ENCODE data around the gene PNMA6E.
"Not testable (repeated sequence)": the region's sequence is repeated elsewhere in the genome, so short reads cannot be mapped to it uniquely, and the experiment has no call there.

Gene PNMA6E

GRCh38 chrX:153387987-153388721 is 13.0 kb downstream of the PNMA6E start:
- DNase-seq (ENCODE audit: extremely low read depth in 1 of 2, low read depth in 1 of 2): no peak

GRCh38 chrX:153387345-153387744 is 13.8 kb downstream of the PNMA6E start:
- DNase-seq (ENCODE audit: extremely low read depth in 1 of 2, low read depth in 1 of 2): no peak

GRCh38 chrX:153386097-153386496 is 15.1 kb downstream of the PNMA6E start:
- DNase-seq (ENCODE audit: extremely low read depth in 1 of 2, low read depth in 1 of 2): no peak

DNA sequence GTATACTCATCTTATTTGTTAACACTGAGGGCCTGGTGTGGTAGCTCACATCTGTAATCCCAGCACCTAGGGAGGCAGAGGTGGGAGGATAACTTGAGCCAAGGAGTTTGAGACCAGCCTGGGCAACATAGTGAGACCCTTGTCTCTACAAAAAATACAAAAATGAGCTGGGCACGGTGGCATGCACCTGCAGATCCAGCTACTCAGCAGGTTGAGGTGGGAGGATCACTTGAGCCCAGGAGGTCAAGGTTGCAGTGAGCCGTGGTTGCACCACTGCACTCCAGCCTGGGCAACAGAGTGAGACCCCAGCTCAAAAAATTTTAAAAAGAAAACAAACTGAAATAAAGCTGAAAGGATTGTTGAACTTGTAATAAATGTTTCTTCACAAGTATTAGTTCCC is 16.2 kb downstream of the PNMA6E start:
- not testable (repeated sequence) for DNase-seq (ENCODE audit: extremely low read depth in 1 of 2, low read depth in 1 of 2)

DNA sequence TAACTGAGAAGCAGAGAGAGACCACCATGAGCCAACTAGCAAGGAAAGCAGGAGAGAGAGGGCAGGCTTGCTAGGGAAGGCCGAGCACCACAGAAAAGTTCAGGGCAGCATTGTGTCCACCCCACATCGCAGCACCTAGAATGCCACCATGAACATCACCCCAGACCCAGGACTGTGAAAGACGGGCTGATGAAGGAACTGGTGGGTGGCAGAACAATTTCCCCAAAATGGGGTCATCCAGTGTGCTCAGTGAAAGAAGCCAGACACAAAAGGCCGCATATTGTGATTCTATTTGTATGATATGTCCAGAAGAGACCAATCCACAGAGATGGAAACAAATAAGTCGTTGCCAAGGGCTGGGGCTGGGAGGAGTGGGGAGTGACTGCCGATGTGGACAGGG is 16.8 kb downstream of the PNMA6E start:
- no peak for DNase-seq (ENCODE audit: extremely low read depth in 1 of 2, low read depth in 1 of 2)

DNA sequence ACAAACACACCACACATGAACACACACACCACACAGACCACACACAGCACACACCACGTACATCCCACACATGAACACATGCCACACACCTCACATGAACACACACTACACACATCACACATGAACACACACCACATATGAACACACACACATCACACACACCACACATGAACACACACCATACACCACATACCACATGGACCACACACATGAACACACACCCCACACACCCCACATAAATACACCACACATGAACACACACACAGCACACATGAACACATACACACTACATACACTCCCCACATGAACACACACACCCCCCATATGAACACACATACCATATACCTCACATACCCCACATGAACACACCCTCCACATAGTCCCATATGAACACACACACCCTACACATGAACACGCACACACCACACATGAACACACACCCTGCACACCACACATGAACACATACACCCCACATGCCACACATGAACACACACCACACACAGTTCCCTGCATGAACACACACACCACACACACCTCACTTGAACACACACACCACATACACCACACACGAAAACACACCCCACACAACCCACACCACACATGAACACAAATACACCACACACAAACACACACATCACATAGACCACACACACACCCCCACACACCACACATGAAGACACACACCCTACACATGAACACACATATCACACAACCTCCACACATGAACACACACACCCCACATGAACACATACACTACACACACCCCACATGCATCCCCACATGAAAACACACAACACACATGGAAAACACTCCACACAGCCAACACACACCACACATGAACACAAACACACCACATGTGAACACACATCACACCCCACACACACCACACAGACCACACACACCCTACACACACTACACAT is 18.3 kb downstream of the PNMA6E start:
- no peak for DNase-seq (ENCODE audit: extremely low read depth in 1 of 2, low read depth in 1 of 2)

DNA sequence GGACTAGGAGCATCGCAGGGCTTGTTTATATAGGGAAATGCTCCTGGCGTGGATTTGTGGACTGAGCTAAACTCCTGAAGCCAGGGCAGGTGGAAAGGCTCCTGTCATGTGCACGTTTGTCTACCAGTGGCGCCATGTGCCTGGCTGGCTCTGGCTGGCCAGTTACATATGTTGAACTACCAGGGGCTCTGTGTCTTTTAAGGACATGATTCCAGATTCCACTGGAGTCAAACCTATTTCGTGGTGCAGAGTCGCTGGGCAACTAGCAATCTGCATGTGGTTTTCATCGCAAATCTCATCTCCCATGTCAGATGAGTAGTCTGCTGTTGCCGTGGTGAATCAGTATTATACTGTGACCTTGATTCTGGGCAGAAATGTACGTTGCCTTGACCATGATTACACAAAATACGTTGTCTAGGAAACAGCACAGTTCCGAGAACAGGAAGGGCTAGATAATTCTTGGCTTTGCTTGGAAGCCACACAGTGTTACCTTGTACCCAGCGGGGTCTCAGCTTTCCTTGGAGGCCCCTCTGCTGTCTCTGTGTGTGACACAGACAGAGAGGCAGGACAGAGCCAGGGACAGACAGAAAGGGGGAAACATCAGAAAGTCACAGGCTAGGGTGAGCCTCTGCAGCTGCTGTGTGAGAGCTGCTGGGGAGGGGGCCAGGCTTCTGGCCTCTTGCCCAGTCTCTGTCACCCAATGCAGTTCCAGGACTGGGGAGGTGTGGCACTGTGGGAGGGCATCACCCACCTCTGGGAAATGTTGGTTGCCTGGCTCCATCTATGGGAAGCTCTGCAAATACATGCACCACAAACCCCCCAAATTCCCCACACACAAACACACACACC is 19.2 kb downstream of the PNMA6E start:
- DNase-seq (ENCODE audit: extremely low read depth in 1 of 2, low read depth in 1 of 2): no peak

- no peak for DNase-seq (ENCODE audit: extremely low read depth in 1 of 2, low read depth in 1 of 2)
These were observed 20.5 kb downstream of the PNMA6E start for GRCh38 chrX:153380691-153381090.

GRCh38 chrX:153379971-153380581 is 21.1 kb downstream of the PNMA6E start:
- no peak for DNase-seq (ENCODE audit: extremely low read depth in 1 of 2, low read depth in 1 of 2)

GRCh38 chrX:153379508-153379907 is 21.6 kb downstream of the PNMA6E start:
- DNase-seq (ENCODE audit: extremely low read depth in 1 of 2, low read depth in 1 of 2): no peak

GRCh38 chrX:153378607-153379006 is 22.5 kb downstream of the PNMA6E start:
- no peak for DNase-seq (ENCODE audit: extremely low read depth in 1 of 2, low read depth in 1 of 2)

- no peak for DNase-seq (ENCODE audit: extremely low read depth in 1 of 2, low read depth in 1 of 2)
These were observed 23.4 kb downstream of the PNMA6E start for GRCh38 chrX:153377727-153378126.

DNA sequence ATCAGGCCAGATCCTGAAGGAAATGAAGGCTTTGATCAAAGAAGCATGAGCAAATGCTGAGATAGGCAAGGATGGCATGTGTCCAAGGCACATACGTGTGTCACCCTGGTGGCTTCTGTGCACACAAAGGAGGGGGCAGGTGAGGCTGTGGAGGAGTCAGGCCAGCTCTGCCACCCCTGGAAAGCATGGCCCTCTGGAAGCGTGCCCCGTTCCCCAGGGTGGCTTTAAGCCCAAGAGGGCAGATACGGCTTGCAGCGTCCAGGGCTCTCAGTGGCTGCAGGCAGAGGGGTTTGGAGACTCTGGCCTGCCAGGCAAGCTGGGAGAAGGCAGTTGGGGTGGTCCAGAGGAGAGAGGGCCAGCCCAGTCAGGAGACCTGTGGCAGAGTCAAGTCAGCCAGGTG is 25.6 kb downstream of the PNMA6E start:
- no peak for DNase-seq (ENCODE audit: extremely low read depth in 1 of 2, low read depth in 1 of 2)

DNA sequence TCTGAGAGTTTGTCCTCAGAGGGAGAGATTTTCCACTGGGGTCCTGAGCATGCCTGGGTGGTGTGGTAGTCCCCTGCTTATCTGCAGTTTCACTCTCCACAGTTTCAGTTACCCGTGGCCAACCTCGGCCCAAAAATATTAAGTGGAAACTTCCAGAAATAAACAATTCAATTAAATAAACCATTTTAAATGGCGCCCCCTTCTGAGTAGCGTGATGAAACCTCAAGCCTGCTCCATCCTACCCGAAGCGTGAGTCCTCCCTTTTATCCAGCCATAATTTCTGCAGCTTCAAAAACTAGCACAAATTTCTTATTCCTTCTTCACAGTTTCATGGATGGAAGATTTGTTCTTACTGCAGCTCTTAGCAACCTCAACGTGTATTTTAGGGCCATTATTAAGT is 26.7 kb downstream of the PNMA6E start:
- DNase-seq (ENCODE audit: extremely low read depth in 1 of 2, low read depth in 1 of 2): no peak

DNA sequence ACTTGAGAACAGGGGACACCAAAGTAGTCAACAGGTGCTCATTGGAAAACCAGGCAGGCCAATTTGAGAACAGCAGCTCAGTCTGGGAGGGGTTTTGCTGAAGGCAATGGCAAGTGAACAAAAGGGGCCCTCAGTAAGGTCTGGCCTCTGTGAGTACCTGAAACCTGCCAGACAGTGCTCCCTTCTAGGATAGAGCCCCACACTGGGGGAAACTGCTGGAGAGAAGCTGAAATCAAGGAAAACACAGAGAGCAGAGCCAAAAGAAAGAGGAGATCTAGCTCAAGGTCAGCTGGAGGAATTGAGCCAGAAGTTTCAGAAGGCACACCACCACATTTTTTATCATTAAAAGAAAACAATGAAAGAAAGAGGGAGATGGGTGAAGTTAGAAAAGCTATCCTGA is 28.2 kb downstream of the PNMA6E start:
- DNase-seq (ENCODE audit: extremely low read depth in 1 of 2, low read depth in 1 of 2): no peak

- no peak for DNase-seq (ENCODE audit: extremely low read depth in 1 of 2, low read depth in 1 of 2)
These were observed 29.9 kb downstream of the PNMA6E start for GRCh38 chrX:153371256-153371655.

- no peak for DNase-seq (ENCODE audit: extremely low read depth in 1 of 2, low read depth in 1 of 2)
These were observed 30.7 kb downstream of the PNMA6E start for GRCh38 chrX:153370293-153371055.

DNA sequence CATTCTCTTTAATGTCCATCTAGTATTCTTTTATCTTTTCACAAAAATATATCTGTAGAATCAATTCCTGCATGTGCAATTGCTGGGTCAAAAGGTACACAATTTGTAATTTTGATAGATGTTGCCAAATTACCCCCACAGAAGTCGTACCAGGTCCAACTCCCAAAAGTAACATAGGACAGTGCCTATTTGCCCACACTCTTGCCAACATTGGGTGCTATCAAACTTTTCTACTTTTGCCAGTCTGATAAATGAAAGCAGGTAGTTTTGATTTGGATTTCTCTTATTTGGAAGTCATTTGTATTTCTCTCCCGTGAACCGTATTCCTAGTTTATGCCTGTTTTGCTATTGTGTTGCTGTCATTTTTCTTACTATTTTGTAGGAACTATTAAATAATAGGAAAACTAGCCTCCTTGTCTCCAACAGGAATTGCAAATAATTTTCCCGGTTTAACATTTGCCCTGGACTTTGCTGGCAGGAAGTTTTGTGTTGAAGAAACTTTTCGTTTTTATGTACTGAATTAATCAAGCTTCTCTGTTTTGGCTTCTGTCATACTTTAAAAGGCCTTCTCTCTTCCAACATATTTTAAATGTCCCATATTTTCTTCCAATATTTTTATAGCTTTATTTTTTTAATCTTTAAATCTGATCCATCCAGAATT is 34.1 kb downstream of the PNMA6E start:
- DNase-seq (ENCODE audit: extremely low read depth in 1 of 2, low read depth in 1 of 2): no peak

DNA sequence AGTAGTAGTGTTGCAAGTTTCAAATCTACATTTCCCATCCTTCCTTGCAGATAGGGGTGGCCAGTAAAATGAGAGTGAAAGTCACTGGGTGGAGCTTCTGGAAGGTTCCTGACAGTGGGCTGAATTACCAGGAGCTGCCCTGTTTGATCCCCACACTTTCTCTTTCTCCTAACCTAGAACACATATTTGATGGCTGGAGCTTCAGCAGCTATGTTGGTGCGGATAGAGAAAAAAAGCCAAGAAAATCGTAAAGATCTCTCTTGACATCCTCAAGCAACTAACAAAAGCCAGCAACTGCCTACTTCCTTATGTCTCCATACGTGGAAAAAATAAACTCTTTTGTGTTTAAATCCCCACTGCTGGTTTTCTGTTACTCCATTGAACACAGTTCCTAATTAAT is 35.0 kb downstream of the PNMA6E start:
- no peak for DNase-seq (ENCODE audit: extremely low read depth in 1 of 2, low read depth in 1 of 2)

DNA sequence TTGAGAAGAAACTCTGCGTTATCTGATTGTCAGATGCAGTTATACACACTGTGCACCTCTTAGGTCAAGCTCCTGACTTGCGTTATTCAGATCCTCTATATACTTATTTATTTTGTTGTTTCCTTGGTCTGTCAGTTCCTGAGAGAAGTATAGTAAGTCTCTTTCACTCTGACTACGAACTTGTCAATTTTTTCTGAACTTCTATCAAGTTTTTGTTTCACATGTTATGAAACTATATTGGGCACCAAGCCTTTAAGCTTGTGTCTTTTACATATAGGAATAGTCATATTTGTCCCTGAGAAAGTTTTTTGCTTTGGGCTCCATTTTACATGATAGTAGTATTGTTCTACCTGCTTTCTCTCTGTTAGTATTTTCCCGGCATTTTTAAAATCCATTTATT is 35.5 kb downstream of the PNMA6E start:
- no peak for DNase-seq (ENCODE audit: extremely low read depth in 1 of 2, low read depth in 1 of 2)

Data from stimulated activated CD8-positive, alpha-beta memory T cell treated with anti-CD3 and anti-CD28 coated beads, Interleukin-7, amount 100 ng/mL, for 48 hours (primary cell).